Smooth muscle cell (in vitro differentiated cells): ENCODE data around the gene CREBBP. TPM values are rescaled to one million over a fixed set of nuclear protein-coding genes. Genes with fewer than 3 reads are reported as not detected.

Source experiments
- DNase-seq: peaks from one replicate; lab custom pipeline; 2025; ENCODE audit not compliant: unreplicated experiment; lab: John Stamatoyannopoulos, UW
- H2AFZ ChIP-seq: fragments of 200-600 bp; sonication (generic); 2 replicates; pipeline ENCODE4 v1.6.0; 2016; ENCODE audit warnings: antibody characterized with exemption, low read depth, mild to moderate bottlenecking
- H3F3A ChIP-seq: fragments of 200-600 bp; sonication (generic); 2 replicates; pipeline ENCODE4 v1.6.0; 2017; ENCODE audit warnings: antibody characterized with exemption, low read depth
- H3K27ac ChIP-seq: fragments of 200-600 bp; sonication (generic); 2 replicates; pipeline ENCODE4 v1.5.1; 2016; ENCODE audit warnings: low read depth, mild to moderate bottlenecking
- H3K27me3 ChIP-seq: fragments of 200-600 bp; sonication (generic); 2 replicates; pipeline ENCODE4 v1.6.1; 2016; ENCODE audit warnings: low read depth, mild to moderate bottlenecking
- H3K36me3 ChIP-seq: fragments of 200-600 bp; sonication (generic); 2 replicates; pipeline ENCODE4 v1.5.1; 2016; ENCODE audit warnings: low read depth
- H3K4me1 ChIP-seq: fragments of 200-600 bp; sonication (generic); 2 replicates; pipeline ENCODE4 v1.5.1; 2016; ENCODE audit warnings: low read depth
- H3K4me2 ChIP-seq: fragments of 200-600 bp; sonication (generic); 2 replicates; pipeline ENCODE4 v1.6.0; 2016; ENCODE audit warnings: mild to moderate bottlenecking
- H3K4me3 ChIP-seq: fragments of 200-600 bp; sonication (generic); 2 replicates; pipeline ENCODE4 v1.5.1; 2016; ENCODE audit warnings: mild to moderate bottlenecking
- H3K79me2 ChIP-seq: fragments of 200-600 bp; sonication (generic); 2 replicates; pipeline ENCODE4 v1.6.0; 2016; ENCODE audit warnings: low read depth, mild to moderate bottlenecking
- H3K9ac ChIP-seq: fragments of 200-600 bp; sonication (generic); 2 replicates; pipeline ENCODE4 v1.6.0; 2016; ENCODE audit warnings: low read depth
- H3K9me3 ChIP-seq: fragments of 200-600 bp; sonication (generic); replicated peaks from 2 replicates; pipeline ENCODE4 v1.5.1; 2016; ENCODE audit warnings: low read depth
- H4K20me1 ChIP-seq: fragments of 200-600 bp; sonication (generic); 2 replicates; pipeline ENCODE4 v1.6.0; 2016; ENCODE audit warnings: low read depth
- CTCF ChIP-seq: fragments of 200-600 bp; sonication (generic); IDR thresholded peaks from 2 replicates; pipeline ENCODE4 v1.5.1; 2017; ENCODE audit warnings: borderline replicate concordance, mild to moderate bottlenecking, antibody characterized with exemption; ENCODE audit not compliant: insufficient read depth, poor library complexity, severe bottlenecking
- WGBS: methylation state at CpG from one replicate; pipeline ENCODE4 v1.1.7; 2016; ENCODE audit warnings: low lambda C conversion rate; 5-methylcytosine and 5-hydroxymethylcytosine counted together
- polyA plus RNA-seq: library from polyadenylated mRNA; unstranded; fragments of >200 nt; fragmentation: Nextera tagmentation; extraction: Ambion mirVana; gene quantifications from 2 replicates; pipeline ENCODE4 v1.2.1, GENCODE V29; 2016
- total RNA-seq: library from RNA; depleted of rRNA; stranded (reverse); fragments of >200 nt; gene quantifications from 2 replicates; pipeline ENCODE4 v1.2.3, GENCODE V29; 2014

CREBBP gene
- total and polyA plus RNA-seq, 2 experiments from 2014 or later: 14.3 to 19.6 TPM

GRCh38 chr16:3866703-3867431 lies 13.6 kb downstream of the CREBBP start:
- 93% methylated on average over 4 of the region's 4 CpGs for WGBS
- H4K20me1 ChIP-seq: peaks cover 100% of the 10 kb centered on the region
- H3K4me3 ChIP-seq: no peak overlapping the region

GRCh38 chr16:3865241-3865640 lies 15.3 kb downstream of the CREBBP start:
- Histone ChIP-seq H3K4me3 (no peak overlapping the region), H3K9ac (no peak overlapping the region), H3K36me3 (no peaks in the 10 kb centered on the region), H3K9me3 (no peaks in the 10 kb centered on the region), H3K4me1 (peaks cover 27% of the 10 kb centered on the region), H3K79me2 (peaks cover 100% of the 10 kb centered on the region), H3K27ac (no peak overlapping the region), H2AFZ (no peak overlapping the region), H4K20me1 (peaks cover 100% of the 10 kb centered on the region), H3F3A (peaks cover 2% of the 10 kb centered on the region), H3K4me2 (no peak overlapping the region), H3K27me3 (no peaks in the 10 kb centered on the region)
- no peak for DNase-seq
- TF ChIP-seq CTCF: no peak
- WGBS: 90% methylated on average over 3 of the region's 3 CpGs

More at GRCh38 chr16:3866703-3867431, 13.6 kb downstream of the CREBBP start:
- H3F3A ChIP-seq: peaks cover 6% of the 10 kb centered on the region
- no peak overlapping the region for H3K9ac ChIP-seq
- H3K36me3 ChIP-seq: no peaks in the 10 kb centered on the region
- H3K4me2 ChIP-seq: no peak overlapping the region
- no peaks in the 10 kb centered on the region for H3K9me3 ChIP-seq
- no peak for DNase-seq
- peaks cover 98% of the 10 kb centered on the region for H3K79me2 ChIP-seq
- H3K4me1 ChIP-seq: peaks cover 19% of the 10 kb centered on the region
- no peak overlapping the region for H3K27ac ChIP-seq
- TF ChIP-seq CTCF: no peak
- H2AFZ ChIP-seq: no peak overlapping the region
- H3K27me3 ChIP-seq: no peaks in the 10 kb centered on the region

GRCh38 chr16:3864562-3864961 lies 16.0 kb downstream of the CREBBP start:
- TF ChIP-seq CTCF: no peak
- 89% methylated on average over 5 of the region's 5 CpGs for WGBS

GRCh38 chr16:3863587-3863986 lies 16.9 kb downstream of the CREBBP start:
- H3K9me3 ChIP-seq: no peaks in the 10 kb centered on the region
- DNase-seq: no peak
- TF ChIP-seq CTCF: no peak

More at GRCh38 chr16:3864562-3864961, 16.0 kb downstream of the CREBBP start:
- Histone ChIP-seq H3K4me1 (peaks cover 27% of the 10 kb centered on the region), H3K27me3 (no peaks in the 10 kb centered on the region), H4K20me1 (peaks cover 100% of the 10 kb centered on the region), H3K4me3 (no peak overlapping the region), H3F3A (peaks cover 2% of the 10 kb centered on the region), H2AFZ (no peak overlapping the region), H3K9ac (no peak overlapping the region), H3K9me3 (no peaks in the 10 kb centered on the region), H3K27ac (no peak overlapping the region), H3K79me2 (peaks cover 100% of the 10 kb centered on the region), H3K36me3 (no peaks in the 10 kb centered on the region), H3K4me2 (no peak overlapping the region)
- no peak for DNase-seq

More at GRCh38 chr16:3863587-3863986, 16.9 kb downstream of the CREBBP start:
- peaks cover 2% of the 10 kb centered on the region for H3F3A ChIP-seq
- H3K9ac ChIP-seq: no peak overlapping the region
- WGBS: 76% methylated on average over 5 of the region's 5 CpGs
- H3K4me1 ChIP-seq: peaks cover 27% of the 10 kb centered on the region
- H2AFZ ChIP-seq: no peak overlapping the region
- H3K27me3 ChIP-seq: no peaks in the 10 kb centered on the region
- H3K36me3 ChIP-seq: no peaks in the 10 kb centered on the region
- no peak overlapping the region for H3K27ac ChIP-seq
- no peak overlapping the region for H3K4me3 ChIP-seq
- H3K4me2 ChIP-seq: no peak overlapping the region
- H3K79me2 ChIP-seq: peaks cover 100% of the 10 kb centered on the region
- peaks cover 100% of the 10 kb centered on the region for H4K20me1 ChIP-seq
